Measurements from ENCODE around the gene ATP7A.

DNA sequence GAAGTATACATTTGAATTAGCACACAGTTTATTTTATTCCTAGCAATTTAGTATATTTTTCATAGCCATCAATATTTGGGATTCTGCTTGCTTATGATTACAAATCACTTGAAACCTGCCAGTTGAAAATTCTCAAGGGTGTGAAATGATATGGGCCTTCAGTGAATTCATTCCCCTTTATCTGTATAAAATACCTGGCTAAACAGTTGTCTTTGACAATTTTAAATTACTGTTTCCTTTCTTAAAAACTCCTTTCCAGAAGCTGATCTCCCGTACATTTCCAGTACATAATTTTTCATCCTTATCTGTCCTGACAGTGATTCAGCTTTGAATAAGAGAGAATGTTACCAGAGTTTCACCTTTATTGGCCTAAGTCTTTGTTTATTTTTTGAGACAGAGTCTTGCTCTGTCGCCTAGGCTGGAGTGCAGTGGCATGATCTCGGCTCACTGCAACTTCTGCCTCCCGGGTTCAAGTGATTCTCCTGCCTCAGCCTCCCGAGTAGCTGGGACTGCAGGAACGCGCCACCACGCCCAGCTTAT lies 13.9 kb downstream of the ATP7A start:
- TF ChIP-seq, protein P1, sequence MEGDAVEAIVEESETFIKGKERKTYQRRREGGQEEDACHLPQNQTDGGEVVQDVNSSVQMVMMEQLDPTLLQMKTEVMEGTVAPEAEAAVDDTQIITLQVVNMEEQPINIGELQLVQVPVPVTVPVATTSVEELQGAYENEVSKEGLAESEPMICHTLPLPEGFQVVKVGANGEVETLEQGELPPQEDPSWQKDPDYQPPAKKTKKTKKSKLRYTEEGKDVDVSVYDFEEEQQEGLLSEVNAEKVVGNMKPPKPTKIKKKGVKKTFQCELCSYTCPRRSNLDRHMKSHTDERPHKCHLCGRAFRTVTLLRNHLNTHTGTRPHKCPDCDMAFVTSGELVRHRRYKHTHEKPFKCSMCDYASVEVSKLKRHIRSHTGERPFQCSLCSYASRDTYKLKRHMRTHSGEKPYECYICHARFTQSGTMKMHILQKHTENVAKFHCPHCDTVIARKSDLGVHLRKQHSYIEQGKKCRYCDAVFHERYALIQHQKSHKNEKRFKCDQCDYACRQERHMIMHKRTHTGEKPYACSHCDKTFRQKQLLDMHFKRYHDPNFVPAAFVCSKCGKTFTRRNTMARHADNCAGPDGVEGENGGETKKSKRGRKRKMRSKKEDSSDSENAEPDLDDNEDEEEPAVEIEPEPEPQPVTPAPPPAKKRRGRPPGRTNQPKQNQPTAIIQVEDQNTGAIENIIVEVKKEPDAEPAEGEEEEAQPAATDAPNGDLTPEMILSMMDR (IDR thresholded peaks at IDR 0.05 in 2 of 3, conservative IDR thresholded peaks at IDR 0.05 in 1 of 3; ENCODE audit: insufficient read depth in 2 of 3, low read depth in 1 of 3, low read length in 3 of 3): no peak
- TF ChIP-seq, protein P2, sequence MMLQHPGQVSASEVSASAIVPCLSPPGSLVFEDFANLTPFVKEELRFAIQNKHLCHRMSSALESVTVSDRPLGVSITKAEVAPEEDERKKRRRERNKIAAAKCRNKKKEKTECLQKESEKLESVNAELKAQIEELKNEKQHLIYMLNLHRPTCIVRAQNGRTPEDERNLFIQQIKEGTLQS (IDR thresholded peaks at IDR 0.05): no peak
- TF ChIP-seq, protein P2 (CRISPR knock-in tag; conservative IDR thresholded peaks at IDR 0.05): no peak

All from K562 (cell line).